NCI-H2171 treated with DMSO at 0.1 percent for 48 hours (cell line): ENCODE measurements around the gene FOXRED2.
"Not testable (repeated sequence)": the region's sequence is repeated elsewhere in the genome, so short reads cannot be mapped to it uniquely, and the experiment has no call there.

ENCODE experiments used
- DNase-seq: peaks from one replicate; lab custom pipeline; 2025; lab: John Stamatoyannopoulos, UW

Gene FOXRED2

GRCh38 chr22:36506637-36507517 is at the start of gene FOXRED2:
Gene FOXRED2, minus strand, starts transcription at chr22:36507040. Its CDS starts 618 bp downstream, at chr22:36506422.
- peak; percentile 87 for DNase-seq

- peak; percentile 36 for DNase-seq
These were observed 47.3 kb upstream of the FOXRED2 start for GRCh38 chr22:36554098-36554497.

- DNase-seq, result peak; percentile 48
These were observed 45.4 kb upstream of the FOXRED2 start for GRCh38 chr22:36552289-36552688.

- no peak for DNase-seq
These were observed 44.1 kb upstream of the FOXRED2 start for GRCh38 chr22:36550701-36551495.

- DNase-seq, result no peak
These were observed 42.2 kb upstream of the FOXRED2 start for GRCh38 chr22:36549033-36549432.

GRCh38 chr22:36548606-36549005 is 41.8 kb upstream of the FOXRED2 start:
- DNase-seq, result no peak

GRCh38 chr22:36546932-36547331 is 40.1 kb upstream of the FOXRED2 start:
- no peak for DNase-seq

GRCh38 chr22:36546092-36546804 is 39.4 kb upstream of the FOXRED2 start:
- peak; percentile 64 for DNase-seq

- no peak for DNase-seq
These were observed 37.3 kb upstream of the FOXRED2 start for GRCh38 chr22:36544107-36544620.

- no peak for DNase-seq
These were observed 35.1 kb upstream of the FOXRED2 start for GRCh38 chr22:36541831-36542411.

GRCh38 chr22:36540867-36541642 is 34.2 kb upstream of the FOXRED2 start:
- DNase-seq, result no peak

- no peak for DNase-seq
These were observed 31.7 kb upstream of the FOXRED2 start for GRCh38 chr22:36538529-36538928.

GRCh38 chr22:36536717-36537116 is 29.9 kb upstream of the FOXRED2 start:
- peak; percentile 91 for DNase-seq

- DNase-seq, result not testable (repeated sequence)
These were observed 26.5 kb upstream of the FOXRED2 start for GRCh38 chr22:36533320-36533719.

GRCh38 chr22:36532466-36532865 is 25.6 kb upstream of the FOXRED2 start:
- DNase-seq, result no peak

- DNase-seq, result peak; percentile 99
These were observed 22.2 kb upstream of the FOXRED2 start, which contains the start of gene EIF3D for GRCh38 chr22:36528795-36529751. Gene EIF3D, minus strand, starts transcription at chr22:36529166. Its CDS starts 3,045 bp downstream, at chr22:36526121.

GRCh38 chr22:36528341-36528740 is 21.5 kb upstream of the FOXRED2 start:
- DNase-seq, result peak; percentile 42

GRCh38 chr22:36522662-36523061 is 15.8 kb upstream of the FOXRED2 start:
- DNase-seq, result no peak

GRCh38 chr22:36520423-36520822 is 13.6 kb upstream of the FOXRED2 start:
- DNase-seq, result no peak

- DNase-seq, result not testable (repeated sequence)
These were observed 13.1 kb upstream of the FOXRED2 start for GRCh38 chr22:36519906-36520305.
